Fibroblast of lung (primary cell): ENCODE data around the gene WDR45B.

Experiments
- CTCF ChIP-seq, 2 donors: IDR thresholded peaks in 1 of 2; conservative IDR thresholded peaks in 1 of 2; 1 replicate in 1 of 2; 2 replicates in 1 of 2; pipeline ENCODE4 v1.5.1; 2011 to 2012; ENCODE audit warnings: low read length in 2 of 2, control low read depth in 1 of 2, inconsistent platforms in 1 of 2, low read depth in 1 of 2, mild to moderate bottlenecking in 1 of 2
- EZH2 ChIP-seq: IDR thresholded peaks from 2 replicates; pipeline ENCODE4 v1.5.1; 2012; ENCODE audit warnings: low read length, control low read depth, mild to moderate bottlenecking; ENCODE audit errors: missing control alignments

- no peak for TF ChIP-seq CTCF (conservative IDR thresholded peaks at IDR 0.05 in 1 of 2, IDR thresholded peaks at IDR 0.05 in 1 of 2; ENCODE audit: low read depth in 1 of 2, low read length in 2 of 2)
- TF ChIP-seq EZH2 = no peak
Measured at GRCh38 chr17:82593590-82594087, 54.6 kb downstream of the WDR45B start.
